SW 1271 (cell line): ENCODE measurements around the gene EVX2.

Source experiments
- DNase-seq, 2 experiments: peaks; one replicate each; lab custom pipeline; 2025; lab: John Stamatoyannopoulos, UW

Gene EVX2

GRCh38 chr2:176066645-176067588 lies 16.8 kb downstream of the EVX2 start:
- no peak for DNase-seq

- DNase-seq, result no peak
These were observed 19.8 kb downstream of the EVX2 start for GRCh38 chr2:176063958-176064357.

- no peak for DNase-seq
These were observed 27.4 kb downstream of the EVX2 start for GRCh38 chr2:176056406-176056805.

GRCh38 chr2:176039375-176039774 lies 44.4 kb downstream of the EVX2 start:
- DNase-seq, result no peak

- DNase-seq, result no peak
These were observed 45.1 kb downstream of the EVX2 start for GRCh38 chr2:176038694-176039093.

GRCh38 chr2:176035013-176035691 lies 48.6 kb downstream of the EVX2 start:
- DNase-seq, result no peak

- no peak for DNase-seq
These were observed 56.0 kb downstream of the EVX2 start for GRCh38 chr2:176027806-176028205.
